Osteocyte (in vitro differentiated cells): ENCODE data around the gene GRIA4. TPM values are rescaled to one million over a fixed set of nuclear protein-coding genes. Genes with fewer than 3 reads are reported as not detected.

Experiments used
- DNase-seq: peaks from one replicate; pipeline ENCODE4 v3.0.0; 2021; ENCODE audit warnings: mixed read lengths; ENCODE audit not compliant: unreplicated experiment; ENCODE audit errors: extremely low spot score
- H3K27ac Mint-ChIP-seq: one replicate; pipeline ENCODE4 v1.8.0; 2021; ENCODE audit warnings: mild to moderate bottlenecking, mixed read lengths; ENCODE audit not compliant: unreplicated experiment
- H3K27me3 Mint-ChIP-seq: one replicate; pipeline ENCODE4 v1.8.0; 2021; ENCODE audit warnings: mixed read lengths; ENCODE audit not compliant: unreplicated experiment
- H3K36me3 Mint-ChIP-seq: one replicate; pipeline ENCODE4 v1.8.0; 2021; ENCODE audit warnings: mixed read lengths; ENCODE audit not compliant: unreplicated experiment
- H3K4me1 Mint-ChIP-seq: one replicate; pipeline ENCODE4 v1.8.0; 2021; ENCODE audit warnings: mixed read lengths; ENCODE audit not compliant: unreplicated experiment
- H3K4me3 Mint-ChIP-seq: one replicate; pipeline ENCODE4 v1.8.0; 2021; ENCODE audit warnings: mild to moderate bottlenecking, moderate library complexity, mixed read lengths; ENCODE audit not compliant: unreplicated experiment
- H3K9me3 Mint-ChIP-seq: one replicate; pipeline ENCODE4 v1.8.0; 2021; ENCODE audit warnings: mixed read lengths; ENCODE audit not compliant: unreplicated experiment
- total RNA-seq: library from RNA; stranded (reverse); gene quantifications from 2 replicates; pipeline ENCODE4 v1.2.1, GENCODE V29; 2021
- TF ChIP-seq, protein P1 (sequence below): fragments of 200-600 bp; sonication (generic); IDR thresholded peaks from 2 replicates; pipeline ENCODE4 v1.5.0; 2021; ENCODE audit warnings: antibody characterized with exemption, mild to moderate bottlenecking, moderate library complexity

Gene GRIA4
- total RNA-seq, 1 donor from 2014 or later = not detected

DNA sequence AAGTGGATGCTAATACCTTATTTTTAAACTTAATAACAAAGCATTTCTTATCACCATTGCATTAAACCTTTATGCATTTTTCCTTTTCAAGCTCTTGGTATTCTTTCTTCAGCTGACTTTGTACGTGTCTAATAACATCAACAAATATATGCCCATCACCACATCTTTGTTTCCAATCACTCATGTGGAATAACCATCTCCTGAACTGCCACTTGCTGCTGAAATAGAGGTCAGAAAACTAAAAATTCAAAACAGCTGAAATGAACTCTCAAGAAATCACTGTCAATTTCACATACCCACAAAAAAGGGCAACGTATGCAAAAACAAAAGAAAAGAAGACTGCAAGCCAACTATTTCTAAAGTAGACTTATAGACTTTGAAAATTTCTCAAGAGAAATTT lies 404.7 kb downstream of the GRIA4 start:
- H3K36me3 Mint-ChIP-seq = peaks cover 20% of the 10 kb centered on the region
- TF ChIP-seq, protein P1, sequence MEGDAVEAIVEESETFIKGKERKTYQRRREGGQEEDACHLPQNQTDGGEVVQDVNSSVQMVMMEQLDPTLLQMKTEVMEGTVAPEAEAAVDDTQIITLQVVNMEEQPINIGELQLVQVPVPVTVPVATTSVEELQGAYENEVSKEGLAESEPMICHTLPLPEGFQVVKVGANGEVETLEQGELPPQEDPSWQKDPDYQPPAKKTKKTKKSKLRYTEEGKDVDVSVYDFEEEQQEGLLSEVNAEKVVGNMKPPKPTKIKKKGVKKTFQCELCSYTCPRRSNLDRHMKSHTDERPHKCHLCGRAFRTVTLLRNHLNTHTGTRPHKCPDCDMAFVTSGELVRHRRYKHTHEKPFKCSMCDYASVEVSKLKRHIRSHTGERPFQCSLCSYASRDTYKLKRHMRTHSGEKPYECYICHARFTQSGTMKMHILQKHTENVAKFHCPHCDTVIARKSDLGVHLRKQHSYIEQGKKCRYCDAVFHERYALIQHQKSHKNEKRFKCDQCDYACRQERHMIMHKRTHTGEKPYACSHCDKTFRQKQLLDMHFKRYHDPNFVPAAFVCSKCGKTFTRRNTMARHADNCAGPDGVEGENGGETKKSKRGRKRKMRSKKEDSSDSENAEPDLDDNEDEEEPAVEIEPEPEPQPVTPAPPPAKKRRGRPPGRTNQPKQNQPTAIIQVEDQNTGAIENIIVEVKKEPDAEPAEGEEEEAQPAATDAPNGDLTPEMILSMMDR = no peak
- H3K9me3 Mint-ChIP-seq = peaks cover 3% of the 10 kb centered on the region
- H3K4me1 Mint-ChIP-seq = peaks cover 21% of the 10 kb centered on the region
- H3K4me3 Mint-ChIP-seq = no peak overlapping the region
- H3K27ac Mint-ChIP-seq = no peak overlapping the region
- DNase-seq = no peak
- H3K27me3 Mint-ChIP-seq = no peaks in the 10 kb centered on the region

DNA sequence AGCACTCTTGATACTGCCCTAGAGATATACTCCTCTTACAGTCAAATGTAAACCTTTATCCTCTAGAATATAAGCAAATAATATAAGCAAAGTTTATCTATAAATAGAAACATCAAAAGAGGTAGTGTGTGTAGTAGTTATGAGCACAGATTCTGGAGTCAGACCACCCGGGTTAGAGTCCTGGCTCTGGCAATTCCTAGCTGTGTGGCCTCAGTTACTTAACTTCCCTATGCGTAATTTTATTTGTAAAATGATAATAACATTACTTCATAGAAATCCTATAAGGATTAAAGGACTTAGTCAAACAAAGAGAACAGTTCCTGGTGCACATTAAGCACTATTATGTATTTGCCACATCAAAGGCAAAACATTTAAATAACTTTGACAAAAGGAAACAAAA lies 405.2 kb downstream of the GRIA4 start:
- Mint-ChIP-seq H3K9me3 (no peaks in the 10 kb centered on the region), H3K4me3 (no peak overlapping the region), H3K36me3 (peaks cover 15% of the 10 kb centered on the region), H3K27ac (no peak overlapping the region), H3K4me1 (peaks cover 26% of the 10 kb centered on the region), H3K27me3 (no peaks in the 10 kb centered on the region)
- DNase-seq = no peak
- TF ChIP-seq, protein P1 = no peak

DNA sequence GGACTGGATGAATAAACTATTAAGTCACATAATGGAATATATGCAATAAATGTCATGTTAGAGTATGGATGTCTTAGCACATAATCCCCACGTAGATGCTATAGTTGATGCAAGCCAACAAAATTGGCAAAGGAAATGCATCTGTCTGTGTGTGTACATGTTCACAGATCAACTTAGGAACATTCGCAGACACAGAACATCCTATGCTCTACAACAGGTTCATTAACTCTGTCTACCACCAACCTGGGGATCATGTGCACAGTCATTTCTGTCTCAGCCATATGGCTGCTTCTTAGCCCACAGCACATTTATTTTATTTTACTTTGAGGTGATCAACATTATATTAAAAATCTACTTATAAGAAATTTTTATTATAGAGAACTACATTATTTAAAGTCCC lies 407.2 kb downstream of the GRIA4 start:
- H3K36me3 Mint-ChIP-seq = peaks cover 2% of the 10 kb centered on the region
- no peak for DNase-seq

DNA sequence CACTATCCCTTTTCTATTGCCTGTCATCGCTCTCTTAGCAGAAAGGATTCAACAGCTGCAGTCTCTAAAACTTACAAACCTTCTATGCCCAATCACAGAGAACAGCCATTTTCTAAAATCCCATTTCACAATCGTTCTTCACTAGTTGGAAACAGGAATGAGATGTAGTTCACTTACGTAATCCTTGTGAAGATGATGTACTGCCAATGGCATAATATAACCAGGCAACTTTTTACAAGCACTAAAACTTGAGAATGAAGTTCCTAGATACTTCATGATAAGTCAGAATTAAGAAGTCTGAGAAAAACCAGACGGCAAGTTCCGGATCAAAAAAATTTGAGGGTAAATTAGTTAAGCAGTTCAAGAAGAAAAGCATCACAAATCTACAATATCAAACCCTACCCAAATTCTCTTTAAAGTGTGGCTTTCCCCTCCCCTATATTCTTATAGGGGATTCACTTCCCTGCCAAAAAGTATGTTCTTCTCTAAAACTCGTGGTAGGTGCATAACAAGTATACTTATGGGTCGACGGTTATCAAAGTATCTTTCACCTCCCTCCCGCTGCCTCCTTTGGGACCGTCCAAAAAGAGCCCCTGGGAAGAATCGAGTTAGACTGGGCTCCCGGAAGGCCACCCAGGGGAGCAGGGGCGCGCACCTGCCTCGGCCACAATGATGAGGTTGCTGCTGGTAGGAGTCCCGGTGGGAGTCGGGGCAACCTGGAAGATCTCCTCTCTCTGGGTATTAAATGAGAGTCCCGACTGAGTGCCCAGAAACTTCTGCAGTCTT lies 411.5 kb downstream of the GRIA4 start:
- no peaks in the 10 kb centered on the region for H3K9me3 Mint-ChIP-seq

More for the DNA sequence above, 407.2 kb downstream of the GRIA4 start:
- H3K9me3 Mint-ChIP-seq = no peaks in the 10 kb centered on the region
- H3K4me3 Mint-ChIP-seq = no peak overlapping the region
- no peaks in the 10 kb centered on the region for H3K27me3 Mint-ChIP-seq
- H3K27ac Mint-ChIP-seq = no peak overlapping the region
- H3K4me1 Mint-ChIP-seq = peaks cover 35% of the 10 kb centered on the region
- TF ChIP-seq, protein P1 = no peak

More for the DNA sequence above, 411.5 kb downstream of the GRIA4 start:
- no peaks in the 10 kb centered on the region for H3K36me3 Mint-ChIP-seq
- peaks cover 8% of the 10 kb centered on the region for H3K27me3 Mint-ChIP-seq
- peaks cover 35% of the 10 kb centered on the region for H3K4me1 Mint-ChIP-seq
- peak overlapping the region; percentile 92 for H3K4me3 Mint-ChIP-seq
- no peak for DNase-seq
- H3K27ac Mint-ChIP-seq = peak overlapping the region; percentile 83
- TF ChIP-seq, protein P1 = no peak
